Stimulated activated CD8-positive, alpha-beta memory T cell treated with anti-CD3 and anti-CD28 coated beads, Interleukin-15, amount 100 ng/mL, for 48 hours (primary cell): ENCODE data around the gene RTF1.
"Not testable (repeated sequence)": the region's sequence is repeated elsewhere in the genome, so short reads cannot be mapped to it uniquely, and the experiment has no call there.

Experiments used
- DNase-seq, 2 donors: peaks; one replicate each; pipeline ENCODE4 v3.0.0-alpha.2; 2020; ENCODE audit warnings: low read depth in 2 of 2

Gene RTF1

GRCh38 chr15:41437448-41437847 is 20.6 kb downstream of the RTF1 start:
- DNase-seq = no peak

- DNase-seq = no peak
Measured at GRCh38 chr15:41438206-41438605, 21.3 kb downstream of the RTF1 start.

- DNase-seq = not testable (repeated sequence)
Measured at GRCh38 chr15:41438745-41439144, 21.9 kb downstream of the RTF1 start.

- DNase-seq = no peak
Measured at GRCh38 chr15:41443275-41443674, 26.4 kb downstream of the RTF1 start.

- no peak for DNase-seq
Measured at GRCh38 chr15:41445399-41445798, 28.5 kb downstream of the RTF1 start.

- no peak for DNase-seq
Measured at GRCh38 chr15:41462084-41462795, 45.3 kb downstream of the RTF1 start.

- no peak for DNase-seq
Measured at GRCh38 chr15:41464889-41465580, 48.1 kb downstream of the RTF1 start.

- DNase-seq = no peak
Measured at GRCh38 chr15:41465822-41466421, 49.0 kb downstream of the RTF1 start.

GRCh38 chr15:41466711-41467110 is 49.8 kb downstream of the RTF1 start:
- no peak for DNase-seq

- not testable (repeated sequence) for DNase-seq
Measured at GRCh38 chr15:41469644-41470043, 52.7 kb downstream of the RTF1 start.

GRCh38 chr15:41473418-41473817 is 56.5 kb downstream of the RTF1 start:
- no peak for DNase-seq

GRCh38 chr15:41474436-41474835 is 57.5 kb downstream of the RTF1 start:
- no peak for DNase-seq

- no peak for DNase-seq
Measured at GRCh38 chr15:41474941-41475340, 58.0 kb downstream of the RTF1 start.

GRCh38 chr15:41476416-41477048 is 59.6 kb downstream of the RTF1 start:
- no peak for DNase-seq

GRCh38 chr15:41480396-41481140 is 63.7 kb downstream of the RTF1 start:
- no peak for DNase-seq

GRCh38 chr15:41482110-41482877 is 65.4 kb downstream of the RTF1 start:
- DNase-seq = no peak

GRCh38 chr15:41483115-41483514 is 66.2 kb downstream of the RTF1 start:
- no peak for DNase-seq

- no peak for DNase-seq
Measured at GRCh38 chr15:41483519-41483918, 66.6 kb downstream of the RTF1 start.

- no peak for DNase-seq
Measured at GRCh38 chr15:41484937-41485625, 68.2 kb downstream of the RTF1 start.

GRCh38 chr15:41486286-41486685 is 69.4 kb downstream of the RTF1 start:
- DNase-seq = no peak
